ENCODE results near the gene ERICH2. TPM values are rescaled to one million over a fixed set of nuclear protein-coding genes. Genes with fewer than 3 reads are reported as not detected.
A peak's percentile ranks its signal among the peaks of the same experiment; 100 is the strongest.
"Not testable (repeated sequence)": the region's sequence is repeated elsewhere in the genome, so short reads cannot be mapped to it uniquely, and the experiment has no call there.

The ERICH2 gene
- total RNA-seq, 1 experiment from 2014 or later = 2.4 TPM

DNA sequence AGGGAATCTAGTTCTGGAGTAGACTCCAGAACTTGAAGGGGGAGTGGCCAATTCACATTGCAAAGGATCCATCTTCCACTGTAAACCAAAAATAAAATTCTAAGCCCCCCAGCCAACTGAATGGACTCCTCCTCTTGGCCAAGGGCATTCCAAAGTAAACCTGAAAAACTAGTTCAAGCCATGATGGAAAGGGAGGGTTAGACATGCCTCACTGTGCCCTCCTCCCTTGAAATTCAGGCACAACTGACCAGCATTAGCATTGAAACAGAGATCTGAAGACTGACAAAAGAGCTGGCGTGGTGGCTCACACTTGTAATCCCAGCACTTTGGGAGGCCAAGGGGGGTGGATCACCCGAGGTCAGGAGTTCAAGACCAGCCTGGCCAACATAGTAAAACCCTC is 35.6 kb upstream of the ERICH2 start:
- H3K27ac ChIP-seq (ENCODE audit: low read depth, low read length); BruUV-seq (replicated peaks); H3K4me2 ChIP-seq (ENCODE audit: low read length); H3K4me3 ChIP-seq (replicated peaks in 1 of 2; ENCODE audit: low read depth in 1 of 2, low read length in 2 of 2); intact Hi-C loops (cut with micrococcal nuclease); H3K9ac ChIP-seq (ENCODE audit: low read length); H2AFZ ChIP-seq (ENCODE audit: low read depth, low read length, poor library complexity, severe bottlenecking); H3K9me3 ChIP-seq (ENCODE audit: control insufficient read depth in 1 of 2, insufficient read depth in 1 of 2, low read depth in 1 of 2, low read length in 2 of 2); H3K79me2 ChIP-seq (ENCODE audit: insufficient read depth, low read length); POLR2A ChIA-PET; H3K27me3 ChIP-seq (ENCODE audit: insufficient read depth, low read length); CTCF ChIA-PET; H3K9me2 ChIP-seq (ENCODE audit: insufficient read depth); DNase-seq (ENCODE audit: low read depth, low spot score); H3K36me3 ChIP-seq (ENCODE audit: control insufficient read depth in 1 of 2, insufficient read depth in 2 of 2, low read length in 2 of 2); ATAC-seq; H4K20me1 ChIP-seq (ENCODE audit: insufficient read depth); RAD21 ChIA-PET (ENCODE audit: low non-redundant PET in 1 of 2, low total read pairs in 2 of 2, uncharacterized antibody in 2 of 2, unreplicated experiment in 2 of 2): not testable (repeated sequence)
- peaks cover 8 to 17% of the 10 kb centered on the region in 2 experiments for H3K4me1 ChIP-seq (ENCODE audit: control insufficient read depth in 1 of 2, insufficient read depth in 2 of 2, low read length in 2 of 2)

DNA sequence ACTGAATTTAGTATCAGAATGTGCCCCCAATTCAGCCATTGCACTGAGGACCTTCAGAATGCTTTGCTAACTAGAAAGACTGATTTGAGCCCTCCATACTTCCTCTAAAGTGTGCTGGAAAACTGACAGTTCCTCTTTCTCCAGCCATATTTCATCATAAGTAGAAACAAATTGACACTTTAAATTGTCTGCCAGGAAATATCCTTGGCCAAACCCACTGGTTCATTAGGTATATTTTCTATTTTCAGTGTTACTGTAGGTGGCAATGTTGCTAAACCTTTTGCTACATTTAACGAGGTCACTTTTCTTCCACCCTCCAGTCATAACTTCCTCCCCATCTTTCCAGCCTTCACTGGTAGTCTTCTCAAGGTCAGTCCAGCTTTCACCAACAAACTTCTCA is 33.5 kb upstream of the ERICH2 start:
- no peaks in the 10 kb centered on the region for H3K9me3 ChIP-seq (ENCODE audit: control insufficient read depth in 1 of 2, insufficient read depth in 1 of 2, low read depth in 1 of 2, low read length in 2 of 2)
- ATAC-seq (no peak), DNase-seq (ENCODE audit: low read depth, low spot score) (no peak)
- no peak overlapping the region for H3K4me3 ChIP-seq (replicated peaks in 1 of 2; ENCODE audit: low read depth in 1 of 2, low read length in 2 of 2)
- H3K79me2 ChIP-seq (ENCODE audit: insufficient read depth, low read length) = no peaks in the 10 kb centered on the region
- intact Hi-C loops (cut with micrococcal nuclease) = no loop called here
- no peak overlapping the region for H3K4me2 ChIP-seq (ENCODE audit: low read length)
- H3K4me1 ChIP-seq (ENCODE audit: control insufficient read depth in 1 of 2, insufficient read depth in 2 of 2, low read length in 2 of 2) = peaks cover 8 to 18% of the 10 kb centered on the region in 2 experiments
- no peaks in the 10 kb centered on the region for H3K9me2 ChIP-seq (ENCODE audit: insufficient read depth)
- ChIA-PET RAD21 (ENCODE audit: low non-redundant PET in 1 of 2, low total read pairs in 2 of 2, uncharacterized antibody in 2 of 2, unreplicated experiment in 2 of 2) (interaction anchor here in 1 of 2 experiments (0.5 kb wide), 1 partner anchor 366 kb away, joined by 3 read pairs; no protein-coding TSS in a partner anchor), CTCF (no interaction called here), POLR2A (no interaction called here)
- H3K27ac ChIP-seq (ENCODE audit: low read depth, low read length) = no peak overlapping the region
- no TSS peak for BruUV-seq (replicated peaks)
- no peak for TF ChIP-seq EGR1 (IDR thresholded peaks at IDR 0.05; ENCODE audit: low read depth)
- TF ChIP-seq RAD21 (IDR thresholded peaks at IDR 0.05; ENCODE audit: low read depth) = peak; percentile 28; the same call in 1 of the 2 replicates
- no peak overlapping the region for H3K9ac ChIP-seq (ENCODE audit: low read length)
- H2AFZ ChIP-seq (ENCODE audit: low read depth, low read length, poor library complexity, severe bottlenecking) = no peak overlapping the region
- H3K36me3 ChIP-seq (ENCODE audit: control insufficient read depth in 1 of 2, insufficient read depth in 2 of 2, low read length in 2 of 2) = no peaks in the 10 kb centered on the region
- H4K20me1 ChIP-seq (ENCODE audit: insufficient read depth) = no peaks in the 10 kb centered on the region
- no peaks in the 10 kb centered on the region for H3K27me3 ChIP-seq (ENCODE audit: insufficient read depth, low read length)

DNA sequence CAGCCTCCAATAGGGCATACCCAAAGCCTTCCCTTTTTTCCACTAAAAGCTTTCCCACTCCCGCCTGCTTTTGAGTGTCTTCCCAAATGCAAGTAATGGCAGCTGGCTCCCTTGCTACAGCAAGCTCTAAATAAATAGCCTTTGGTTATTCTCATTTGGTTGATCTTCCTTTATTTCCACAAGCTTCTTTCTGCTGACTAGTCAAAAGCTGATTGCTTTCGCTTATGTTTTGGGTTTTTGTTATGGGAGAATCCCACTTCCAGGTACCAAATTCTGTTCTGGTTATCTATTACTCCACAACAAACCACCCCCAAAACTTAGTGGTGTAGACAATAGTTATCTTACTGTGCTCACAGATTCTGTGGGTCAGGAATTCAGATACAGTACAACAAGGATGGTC is 32.8 kb upstream of the ERICH2 start:
- no TSS peak for BruUV-seq (replicated peaks)
- CTCF ChIA-PET = no interaction called here
- intact Hi-C loops (cut with micrococcal nuclease) = no loop called here

More for the DNA sequence above, 32.8 kb upstream of the ERICH2 start:
- Histone ChIP-seq H3K27ac (ENCODE audit: low read depth, low read length) (no peak overlapping the region), H3K9me3 (ENCODE audit: control insufficient read depth in 1 of 2, insufficient read depth in 1 of 2, low read depth in 1 of 2, low read length in 2 of 2) (no peaks in the 10 kb centered on the region), H3K4me2 (ENCODE audit: low read length) (no peak overlapping the region), H3K79me2 (ENCODE audit: insufficient read depth, low read length) (no peaks in the 10 kb centered on the region), H4K20me1 (ENCODE audit: insufficient read depth) (no peaks in the 10 kb centered on the region), H3K9me2 (ENCODE audit: insufficient read depth) (no peaks in the 10 kb centered on the region), H3K27me3 (ENCODE audit: insufficient read depth, low read length) (no peaks in the 10 kb centered on the region), H2AFZ (ENCODE audit: low read depth, low read length, poor library complexity, severe bottlenecking) (no peak overlapping the region), H3K36me3 (ENCODE audit: control insufficient read depth in 1 of 2, insufficient read depth in 2 of 2, low read length in 2 of 2) (no peaks in the 10 kb centered on the region), H3K4me3 (replicated peaks in 1 of 2; ENCODE audit: low read depth in 1 of 2, low read length in 2 of 2) (no peak overlapping the region), H3K9ac (ENCODE audit: low read length) (no peak overlapping the region), H3K4me1 (ENCODE audit: control insufficient read depth in 1 of 2, insufficient read depth in 2 of 2, low read length in 2 of 2) (peaks cover 8 to 18% of the 10 kb centered on the region in 2 experiments)
- ChIA-PET RAD21 (ENCODE audit: low non-redundant PET in 1 of 2, low total read pairs in 2 of 2, uncharacterized antibody in 2 of 2, unreplicated experiment in 2 of 2) (no interaction called here), POLR2A (no interaction called here)
- TF ChIP-seq SRF (IDR thresholded peaks at IDR 0.05; ENCODE audit: low read depth) = no peak
- TF ChIP-seq YY1 (IDR thresholded peaks at IDR 0.05; ENCODE audit: extremely low read depth, insufficient replicate concordance, low read depth, low read length) = no peak
- no peak for TF ChIP-seq POLR2AphosphoS5 (IDR thresholded peaks at IDR 0.05; ENCODE audit: low read depth, low read length)
- no peak for TF ChIP-seq TCF7L2 (IDR thresholded peaks at IDR 0.05; ENCODE audit: borderline replicate concordance, extremely low read depth, insufficient read depth, insufficient read length)
- no peak for TF ChIP-seq CBX3 (IDR thresholded peaks at IDR 0.05; ENCODE audit: low read depth)
- no peak for TF ChIP-seq SP1 (IDR thresholded peaks at IDR 0.05; ENCODE audit: low read depth)
- no peak for DNase-seq (ENCODE audit: low read depth, low spot score)
- ATAC-seq = no peak
